IMR-90 (cell line): Measurements from ENCODE around the gene ARMC6. TPM values are rescaled to one million over a fixed set of nuclear protein-coding genes. Genes with fewer than 3 reads are reported as not detected.

Experiments
- ATAC-seq: fragments of 200-7000 bp; cut with Tn5 transposase; 2 replicates; pipeline ENCODE4 v1.9.1; 2020; ENCODE audit warnings: low read depth, mild to moderate bottlenecking, moderate library complexity
- BruUV-seq: library from RNA; stranded (reverse); fragments of 400-500 nt; replicated peaks from 2 replicates; lab custom pipeline; 2021; lab: Mats Ljungman, UMichigan
- CTCF ChIA-PET: fragments of 300-600 bp; formaldehyde crosslinking; extraction: SDS; loops from one replicate; lab custom pipeline; 2021; ENCODE audit warnings: antibody characterized with exemption; lab: Yijun Ruan, JAX
- POLR2A ChIA-PET: fragments of 300-600 bp; sonication (Branson Sonifier 250); formaldehyde crosslinking; loops from one replicate; lab custom pipeline; 2022; ENCODE audit warnings: antibody characterized with exemption; ENCODE audit not compliant: unreplicated experiment; lab: Charles Lee
- DNase-seq: peaks from one replicate; pipeline ENCODE4 v3.0.0; 2013
- H2AFZ ChIP-seq: replicated peaks from 2 replicates; pipeline ENCODE3; 2013; ENCODE audit warnings: low read length, mild to moderate bottlenecking; ENCODE audit not compliant: poor library complexity
- H2AK5ac ChIP-seq: 2 replicates; pipeline ENCODE4 v1.6.1; 2013; ENCODE audit warnings: low read depth, low read length, inconsistent platforms
- H2AK9ac ChIP-seq: replicated peaks from 2 replicates; pipeline ENCODE3; 2013; ENCODE audit warnings: mild to moderate bottlenecking, low read depth, low read length, moderate library complexity; ENCODE audit not compliant: poor library complexity
- H2BK120ac ChIP-seq: 2 replicates; pipeline ENCODE4 v1.6.1; 2013; ENCODE audit warnings: low read depth, low read length, inconsistent platforms
- H2BK15ac ChIP-seq: 3 replicates; pipeline ENCODE4 v1.6.1; 2013; ENCODE audit warnings: low read depth, low read length, inconsistent platforms
- H2BK20ac ChIP-seq: 2 replicates; pipeline ENCODE4 v1.6.1; 2013; ENCODE audit warnings: low read depth, mild to moderate bottlenecking, inconsistent platforms, low read length, moderate library complexity
- H2BK5ac ChIP-seq: 2 replicates; pipeline ENCODE4 v1.6.1; 2013; ENCODE audit warnings: mild to moderate bottlenecking, low read depth, low read length, inconsistent platforms; ENCODE audit not compliant: poor library complexity, severe bottlenecking
- H3K14ac ChIP-seq: replicated peaks from 2 replicates; pipeline ENCODE4 v1.6.1; 2013; ENCODE audit warnings: low read depth, low read length, inconsistent platforms
- H3K18ac ChIP-seq: 2 replicates; pipeline ENCODE4 v1.6.1; 2013; ENCODE audit warnings: low read depth, low read length, control low read depth
- H3K23ac ChIP-seq: 2 replicates; pipeline ENCODE4 v1.6.1; 2013; ENCODE audit warnings: low read depth, low read length, inconsistent platforms
- H3K27ac ChIP-seq: 2 replicates; pipeline ENCODE4 v1.5.1; 2013; ENCODE audit warnings: mild to moderate bottlenecking, control low read depth, low read length; ENCODE audit not compliant: insufficient read depth
- H3K27me3 ChIP-seq: 2 replicates; pipeline ENCODE4 v1.6.1; 2013; ENCODE audit warnings: low read length; ENCODE audit not compliant: control insufficient read depth, insufficient read depth
- H3K36me3 ChIP-seq: 2 replicates; pipeline ENCODE4 v1.6.1; 2013; ENCODE audit warnings: low read length, mixed read lengths; ENCODE audit not compliant: control insufficient read depth, insufficient read depth
- H3K4ac ChIP-seq: 2 replicates; pipeline ENCODE4 v1.6.1; 2013; ENCODE audit warnings: low read depth, low read length, inconsistent platforms
- H3K4me1 ChIP-seq: 2 replicates; pipeline ENCODE4 v1.6.1; 2013; ENCODE audit warnings: low read length, mixed read lengths; ENCODE audit not compliant: control insufficient read depth, insufficient read depth
- H3K4me2 ChIP-seq: 2 replicates; pipeline ENCODE4 v1.6.1; 2013; ENCODE audit warnings: low read depth, mild to moderate bottlenecking, control low read depth, low read length, moderate library complexity
- H3K4me3 ChIP-seq: 2 replicates; pipeline ENCODE4 v1.5.1; 2013; ENCODE audit warnings: low read depth, mild to moderate bottlenecking, control low read depth, low read length, moderate library complexity; ENCODE audit not compliant: insufficient read depth
- H3K56ac ChIP-seq: 2 replicates; pipeline ENCODE4 v1.6.1; 2013; ENCODE audit warnings: low read length, inconsistent platforms; ENCODE audit not compliant: insufficient read depth; ENCODE audit errors: extremely low read depth
- H3K79me1 ChIP-seq, 2 experiments: 2 replicates each; pipeline ENCODE4 v1.6.1; 2013; ENCODE audit warnings: low read length in 2 of 2, inconsistent platforms in 1 of 2, low read depth in 1 of 2
- H3K9ac ChIP-seq: 2 replicates; pipeline ENCODE4 v1.6.1; 2013; ENCODE audit warnings: low read depth, low read length, control low read depth
- H3K9me1 ChIP-seq: 2 replicates; pipeline ENCODE4 v1.6.1; 2013; ENCODE audit warnings: low read length, inconsistent platforms; ENCODE audit not compliant: insufficient read depth
- H3K9me3 ChIP-seq: 2 replicates; pipeline ENCODE4 v1.6.1; 2013; ENCODE audit warnings: low read length; ENCODE audit not compliant: control insufficient read depth, insufficient read depth
- H4K20me1 ChIP-seq: 2 replicates; pipeline ENCODE4 v1.6.1; 2013; ENCODE audit warnings: low read length, inconsistent platforms; ENCODE audit not compliant: insufficient read depth
- H4K5ac ChIP-seq: 2 replicates; pipeline ENCODE4 v1.6.1; 2013; ENCODE audit warnings: mild to moderate bottlenecking, low read depth, low read length, control low read depth
- H4K8ac ChIP-seq, 2 experiments: 2 replicates each; pipeline ENCODE4 v1.6.1; 2013; ENCODE audit warnings: low read depth in 2 of 2, low read length in 2 of 2, control low read depth in 1 of 2, inconsistent platforms in 1 of 2
- H4K91ac ChIP-seq: 2 replicates; pipeline ENCODE4 v1.6.1; 2013; ENCODE audit warnings: low read depth, low read length, inconsistent platforms; ENCODE audit not compliant: insufficient read depth
- BHLHE40 ChIP-seq: fragments of 150-350 bp; IDR thresholded peaks from 2 replicates; pipeline ENCODE4 v1.6.1; 2016; ENCODE audit warnings: mild to moderate bottlenecking, low read depth, low read length
- CEBPB ChIP-seq: IDR thresholded peaks from 2 replicates; pipeline ENCODE4 v1.6.1; 2012; ENCODE audit warnings: low read depth, low read length, improper control_type of control experiment
- CHD1 ChIP-seq: IDR thresholded peaks from 2 replicates; pipeline ENCODE4 v1.6.1; 2012; ENCODE audit warnings: low read depth, low read length, improper control_type of control experiment
- ELK1 ChIP-seq: fragments of 150-350 bp; IDR thresholded peaks from 2 replicates; pipeline ENCODE4 v1.6.1; 2016; ENCODE audit warnings: low read depth, mild to moderate bottlenecking, low read length, moderate library complexity, borderline replicate concordance
- FOS ChIP-seq: fragments of 150-350 bp; IDR thresholded peaks from 2 replicates; pipeline ENCODE4 v1.6.1; 2016; ENCODE audit warnings: low read depth, low read length
- MAFK ChIP-seq: IDR thresholded peaks from 2 replicates; pipeline ENCODE4 v1.6.1; 2012; ENCODE audit warnings: low read depth, low read length, improper control_type of control experiment
- MAZ ChIP-seq: IDR thresholded peaks from 2 replicates; pipeline ENCODE4 v1.6.1; 2012; ENCODE audit warnings: low read depth, mild to moderate bottlenecking, low read length, improper control_type of control experiment, moderate library complexity, borderline replicate concordance
- MXI1 ChIP-seq: IDR thresholded peaks from 2 replicates; pipeline ENCODE4 v1.6.1; 2012; ENCODE audit warnings: low read depth, mild to moderate bottlenecking, low read length, moderate library complexity, borderline replicate concordance
- RFX5 ChIP-seq: IDR thresholded peaks from 2 replicates; pipeline ENCODE4 v1.8.0; 2012; ENCODE audit warnings: low read depth, mild to moderate bottlenecking, low read length, moderate library complexity
- SMC3 ChIP-seq: fragments of 150-350 bp; IDR thresholded peaks from 2 replicates; pipeline ENCODE4 v1.6.1; 2016; ENCODE audit warnings: low read depth, mild to moderate bottlenecking, antibody characterized with exemption, low read length, moderate library complexity
- USF2 ChIP-seq: fragments of 150-350 bp; IDR thresholded peaks from 2 replicates; pipeline ENCODE4 v1.6.1; 2017; ENCODE audit warnings: mild to moderate bottlenecking, antibody characterized with exemption, low read length, low read depth
- WGBS, 2 experiments: methylation state at CpG; one replicate each; pipeline versions ENCODE4 v1.1.5 to v1.1.7; 2013; ENCODE audit warnings: missing lambda C conversion rate in 2 of 2; ENCODE audit not compliant: insufficient read length in 1 of 2; ENCODE audit errors: extremely low coverage in 2 of 2; 5-methylcytosine and 5-hydroxymethylcytosine counted together
- dilution Hi-C: fragments of 300-500 bp; cut with HindIII; formaldehyde crosslinking; loops from one replicate; pipeline ENCODE4 v1.14.3; 2018; ENCODE audit warnings: low sequenced_read_pairs; ENCODE audit not compliant: unreplicated experiment
- in situ Hi-C: fragments of 300-500 bp; cut with MboI; formaldehyde crosslinking; loops from 3 replicates; pipeline ENCODE4 v1.14.3; 2019; ENCODE audit warnings: low sequenced_read_pairs, inconsistent platforms, mixed read lengths
- intact Hi-C: fragments of 100-400 bp; cut with micrococcal nuclease; formaldehyde crosslinking; loops from 2 replicates; pipeline ENCODE4 v1.10.0; 2022
- polyA plus RNA-seq, 3 experiments: library from polyadenylated mRNA; depleted of rRNA; stranded (reverse); fragments of >200 nt; gene quantifications; 2 replicates each; pipeline ENCODE4 v1.2.3, GENCODE V29; 2012; ENCODE audit warnings: low replicate concordance in 1 of 3
- total RNA-seq: library from RNA; depleted of rRNA; stranded (reverse); fragments of >200 nt; gene quantifications from 2 replicates; pipeline ENCODE4 v1.2.3, GENCODE V29; 2012
- TF ChIP-seq, protein P1 (sequence below): conservative IDR thresholded peaks from 2 replicates; pipeline ENCODE4 v1.5.1; 2012; ENCODE audit warnings: mild to moderate bottlenecking, low read depth, low read length, improper control_type of control experiment

ARMC6 gene
- total and polyA plus RNA-seq, 2 of the 4 experiments (the other 2 are of a cell fraction), result 41.5 to 52.7 TPM

DNA sequence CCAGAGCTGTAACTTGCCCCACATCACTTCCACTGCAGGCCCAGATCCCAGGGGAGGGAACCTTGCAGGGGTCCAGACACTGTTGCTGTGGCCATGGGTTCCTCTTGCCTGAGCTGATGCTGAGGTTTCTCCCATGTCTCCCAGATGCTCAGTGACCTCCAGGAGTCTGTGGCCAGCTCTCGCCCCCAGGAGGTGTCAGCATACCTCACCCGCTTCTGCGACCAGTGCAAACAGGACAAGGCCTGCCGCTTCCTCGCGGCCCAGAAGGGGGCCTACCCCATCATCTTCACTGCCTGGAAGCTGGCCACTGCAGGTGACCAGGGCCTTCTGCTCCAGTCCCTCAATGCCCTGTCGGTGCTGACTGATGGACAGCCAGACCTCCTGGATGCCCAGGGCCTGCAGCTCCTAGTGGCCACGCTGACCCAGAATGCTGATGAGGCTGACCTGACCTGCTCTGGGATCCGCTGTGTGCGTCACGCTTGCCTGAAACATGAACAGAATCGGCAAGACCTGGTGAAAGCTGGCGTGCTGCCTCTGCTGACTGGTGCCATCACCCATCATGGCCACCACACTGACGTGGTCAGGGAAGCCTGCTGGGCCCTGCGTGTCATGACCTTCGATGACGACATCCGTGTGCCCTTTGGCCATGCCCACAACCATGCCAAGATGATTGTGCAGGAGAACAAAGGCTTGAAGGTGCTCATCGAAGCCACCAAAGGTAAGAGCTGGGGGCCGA, 18.2 kb downstream of the ARMC6 start (continued):
- no peak for TF ChIP-seq BHLHE40

DNA sequence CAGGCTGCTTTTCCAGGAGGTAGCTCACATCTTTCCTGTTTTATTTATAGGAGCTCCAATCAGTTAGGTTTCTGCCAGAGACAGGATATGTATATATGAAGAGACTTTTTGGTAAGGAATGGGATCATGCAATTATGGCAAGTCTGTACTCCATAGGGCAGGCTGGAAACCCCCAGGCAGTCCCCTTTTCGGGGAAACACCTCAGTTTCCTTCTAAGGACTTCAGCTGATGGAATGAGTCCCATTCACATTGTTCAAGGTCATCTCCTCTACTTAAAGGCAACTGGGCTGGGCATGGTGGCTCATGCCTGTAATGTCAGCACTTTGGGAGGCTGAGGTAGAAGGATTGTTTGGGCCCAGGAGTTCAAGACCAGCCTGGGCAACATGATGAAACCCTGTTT, 19.5 kb downstream of the ARMC6 start:
- H3K9me1 ChIP-seq, result no peaks in the 10 kb centered on the region; the same call in 1 of the 2 replicates
- H2BK20ac ChIP-seq, result no peak overlapping the region
- no peak overlapping the region for H3K4me3 ChIP-seq
- TF ChIP-seq MAZ (no peak), CEBPB (no peak), MXI1 (no peak), SMC3 (no peak), BHLHE40 (no peak), USF2 (no peak), MAFK (no peak), CHD1 (no peak), ELK1 (no peak), RFX5 (no peak), FOS (no peak)
- TF ChIP-seq, protein P1, sequence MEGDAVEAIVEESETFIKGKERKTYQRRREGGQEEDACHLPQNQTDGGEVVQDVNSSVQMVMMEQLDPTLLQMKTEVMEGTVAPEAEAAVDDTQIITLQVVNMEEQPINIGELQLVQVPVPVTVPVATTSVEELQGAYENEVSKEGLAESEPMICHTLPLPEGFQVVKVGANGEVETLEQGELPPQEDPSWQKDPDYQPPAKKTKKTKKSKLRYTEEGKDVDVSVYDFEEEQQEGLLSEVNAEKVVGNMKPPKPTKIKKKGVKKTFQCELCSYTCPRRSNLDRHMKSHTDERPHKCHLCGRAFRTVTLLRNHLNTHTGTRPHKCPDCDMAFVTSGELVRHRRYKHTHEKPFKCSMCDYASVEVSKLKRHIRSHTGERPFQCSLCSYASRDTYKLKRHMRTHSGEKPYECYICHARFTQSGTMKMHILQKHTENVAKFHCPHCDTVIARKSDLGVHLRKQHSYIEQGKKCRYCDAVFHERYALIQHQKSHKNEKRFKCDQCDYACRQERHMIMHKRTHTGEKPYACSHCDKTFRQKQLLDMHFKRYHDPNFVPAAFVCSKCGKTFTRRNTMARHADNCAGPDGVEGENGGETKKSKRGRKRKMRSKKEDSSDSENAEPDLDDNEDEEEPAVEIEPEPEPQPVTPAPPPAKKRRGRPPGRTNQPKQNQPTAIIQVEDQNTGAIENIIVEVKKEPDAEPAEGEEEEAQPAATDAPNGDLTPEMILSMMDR, result no peak
- H3K36me3 ChIP-seq, result peaks cover 55% of the 10 kb centered on the region
- no peak for ATAC-seq
- no peak overlapping the region for H3K56ac ChIP-seq
- no peaks in the 10 kb centered on the region for H3K27me3 ChIP-seq
- H3K79me1 ChIP-seq, result peaks cover 0 to 19% of the 10 kb centered on the region in 2 experiments; a peak in 1 of 4 replicates
- DNase-seq, result no peak
- no peaks in the 10 kb centered on the region for H3K9me3 ChIP-seq
- no peak overlapping the region for H3K14ac ChIP-seq
- WGBS, 2 experiments, result 60% methylated on average over 1 of the region's 1 CpG; no CpG with 5 or more reads in 1 of the 2 experiments
- ChIA-PET POLR2A (no interaction called here), CTCF (no interaction called here)
- H3K27ac ChIP-seq, result no peak overlapping the region
- no peaks in the 10 kb centered on the region for H3K4me1 ChIP-seq
- H2AK5ac ChIP-seq, result no peak overlapping the region
- H2AK9ac ChIP-seq, result no peak overlapping the region
- no peak overlapping the region for H4K91ac ChIP-seq
- no TSS peak for BruUV-seq
- no peak overlapping the region for H3K18ac ChIP-seq
- intact Hi-C loops (no loop called here), in situ Hi-C loops (no loop called here), dilution Hi-C loops (no loop called here)
- no peak overlapping the region for H2AFZ ChIP-seq
- no peak overlapping the region for H4K5ac ChIP-seq
- H4K8ac ChIP-seq, result no peak overlapping the region
- H4K20me1 ChIP-seq, result no peaks in the 10 kb centered on the region; the same call in 1 of the 2 replicates
- no peak overlapping the region for H3K9ac ChIP-seq
- H2BK15ac ChIP-seq, result no peak overlapping the region
- H3K4ac ChIP-seq, result no peak overlapping the region
- no peak overlapping the region for H3K4me2 ChIP-seq
- no peak overlapping the region for H2BK5ac ChIP-seq
- H2BK120ac ChIP-seq, result no peak overlapping the region
- no peak overlapping the region for H3K23ac ChIP-seq
